HG03457 (cell line): ENCODE results near the gene IGFN1.
"Not testable (repeated sequence)": the region's sequence is repeated elsewhere in the genome, so short reads cannot be mapped to it uniquely, and the experiment has no call there.

Experiments used
- ATAC-seq: cut with Tn5 transposase; IDR thresholded peaks from one replicate; pipeline ENCODE4 v1.9.1; 2021; ENCODE audit warnings: moderate number of reproducible peaks; ENCODE audit not compliant: unreplicated experiment

Gene IGFN1

GRCh38 chr1:201241736-201242135 lies 51.1 kb downstream of the IGFN1 start:
- ATAC-seq, result no peak

GRCh38 chr1:201245082-201245481 lies 54.5 kb downstream of the IGFN1 start:
- ATAC-seq, result no peak

- no peak for ATAC-seq
Measured at GRCh38 chr1:201248721-201249559, 58.3 kb downstream of the IGFN1 start.

- no peak for ATAC-seq
Measured at GRCh38 chr1:201250326-201251011, 59.8 kb downstream of the IGFN1 start.

GRCh38 chr1:201251411-201251810 lies 60.8 kb downstream of the IGFN1 start:
- ATAC-seq, result no peak

- no peak for ATAC-seq
Measured at GRCh38 chr1:201251851-201252430, 61.3 kb downstream of the IGFN1 start.

GRCh38 chr1:201252944-201253371 lies 62.3 kb downstream of the IGFN1 start:
- no peak for ATAC-seq

- no peak for ATAC-seq
Measured at GRCh38 chr1:201253411-201253810, 62.8 kb downstream of the IGFN1 start.

GRCh38 chr1:201253906-201254624 lies 63.4 kb downstream of the IGFN1 start:
- ATAC-seq, result no peak

- ATAC-seq, result no peak
Measured at GRCh38 chr1:201254625-201255478, 64.2 kb downstream of the IGFN1 start.

GRCh38 chr1:201255479-201256362 lies 65.1 kb downstream of the IGFN1 start:
- no peak for ATAC-seq

GRCh38 chr1:201258132-201258531 lies 67.5 kb downstream of the IGFN1 start:
- not testable (repeated sequence) for ATAC-seq

GRCh38 chr1:201258763-201259230 lies 68.2 kb downstream of the IGFN1 start:
- ATAC-seq, result no peak

- no peak for ATAC-seq
Measured at GRCh38 chr1:201259476-201260235, 69.0 kb downstream of the IGFN1 start.

GRCh38 chr1:201260236-201260590 lies 69.6 kb downstream of the IGFN1 start:
- no peak for ATAC-seq

- ATAC-seq, result no peak
Measured at GRCh38 chr1:201260648-201261311, 70.2 kb downstream of the IGFN1 start.

- ATAC-seq, result no peak
Measured at GRCh38 chr1:201261771-201262547, 71.3 kb downstream of the IGFN1 start.
